Activated CD8-positive, alpha-beta T cell treated with anti-CD3 and anti-CD28 coated beads for 36 hours (primary cell): ENCODE measurements around the gene THG1L. TPM values are rescaled to one million over a fixed set of nuclear protein-coding genes. Genes with fewer than 3 reads are reported as not detected.

ENCODE experiments used
- ATAC-seq: fragments of 200-7000 bp; cut with Tn5 transposase; one replicate; pipeline ENCODE4 v1.10.0; 2021; ENCODE audit warnings: mild to moderate bottlenecking, moderate library complexity
- CTCF ChIA-PET: fragments of 350-600 bp; sonication (Branson Sonifier 250); formaldehyde crosslinking; loops from one replicate; lab custom pipeline; 2021; ENCODE audit warnings: antibody characterized with exemption; lab: Charles Lee
- POLR2A ChIA-PET: fragments of 350-600 bp; sonication (Branson Sonifier 250); formaldehyde crosslinking; loops from one replicate; lab custom pipeline; 2021; ENCODE audit warnings: antibody characterized with exemption; lab: Charles Lee
- DNase-seq: peaks from one replicate; pipeline ENCODE4 v3.0.0-alpha.2; 2020
- H3K27ac Mint-ChIP-seq: one replicate; pipeline ENCODE4 v1.8.0; 2021; ENCODE audit warnings: mild to moderate bottlenecking, mixed read lengths
- H3K27me3 Mint-ChIP-seq: one replicate; pipeline ENCODE4 v1.8.0; 2021; ENCODE audit warnings: mixed read lengths
- H3K36me3 Mint-ChIP-seq: one replicate; pipeline ENCODE4 v1.8.0; 2021; ENCODE audit warnings: low read depth, mixed read lengths
- H3K4me1 Mint-ChIP-seq: one replicate; pipeline ENCODE4 v1.8.0; 2021; ENCODE audit warnings: low read depth, mixed read lengths
- H3K4me3 Mint-ChIP-seq: one replicate; pipeline ENCODE4 v1.8.0; 2021; ENCODE audit warnings: mild to moderate bottlenecking, moderate library complexity, mixed read lengths
- H3K9me3 Mint-ChIP-seq: one replicate; pipeline ENCODE4 v1.8.0; 2021; ENCODE audit warnings: mixed read lengths
- CTCF ChIP-seq: fragments of 200-600 bp; IDR thresholded peaks from one replicate; pipeline ENCODE4 v1.8.0; 2022; ENCODE audit warnings: antibody characterized with exemption, mild to moderate bottlenecking
- intact Hi-C: fragments of 100-400 bp; cut with micrococcal nuclease; formaldehyde crosslinking; loops from one replicate; pipeline ENCODE4 v1.10.0; 2022
- total RNA-seq, 2 experiments: library from RNA; stranded (reverse); gene quantifications; one replicate each; pipeline ENCODE4 v1.2.3, GENCODE V29; 2021

Gene THG1L
- total RNA-seq, 2 experiments from 2014 or later, result 24.9 to 26.6 TPM

- no peaks in the 10 kb centered on the region for H3K36me3 Mint-ChIP-seq
- H3K9me3 Mint-ChIP-seq, result no peaks in the 10 kb centered on the region
- TF ChIP-seq CTCF, result no peak
- H3K27ac Mint-ChIP-seq, result no peak overlapping the region
- ATAC-seq (no peak), DNase-seq (no peak)
- no peaks in the 10 kb centered on the region for H3K4me1 Mint-ChIP-seq
- no peaks in the 10 kb centered on the region for H3K27me3 Mint-ChIP-seq
- intact Hi-C loops, result no loop called here
- ChIA-PET POLR2A (no interaction called here), CTCF (interaction anchor here (1.9 kb wide), 1 partner anchor 182 kb away, joined by 5 read pairs; no protein-coding TSS in a partner anchor)
- no peak overlapping the region for H3K4me3 Mint-ChIP-seq
These were observed 35.2 kb downstream of the THG1L start for GRCh38 chr5:157766442-157766841.

- TF ChIP-seq CTCF, result no peak
- ATAC-seq, result no peak
- H3K4me1 Mint-ChIP-seq, result no peaks in the 10 kb centered on the region
- H3K27me3 Mint-ChIP-seq, result no peaks in the 10 kb centered on the region
- DNase-seq, result no peak
- ChIA-PET POLR2A (interaction anchor here (0.7 kb wide), 1 partner anchor 31 kb away, joined by 3 read pairs; no protein-coding TSS in a partner anchor), CTCF (interaction anchor here (1.9 kb wide), 1 partner anchor 182 kb away, joined by 5 read pairs; no protein-coding TSS in a partner anchor)
- H3K9me3 Mint-ChIP-seq, result no peaks in the 10 kb centered on the region
- intact Hi-C loops, result no loop called here
- no peak overlapping the region for H3K4me3 Mint-ChIP-seq
- no peak overlapping the region for H3K27ac Mint-ChIP-seq
- no peaks in the 10 kb centered on the region for H3K36me3 Mint-ChIP-seq
These were observed 35.7 kb downstream of the THG1L start for GRCh38 chr5:157766902-157767301.

- ChIA-PET POLR2A (interaction anchor here (0.7 kb wide), 1 partner anchor 32 kb away, joined by 3 read pairs; no protein-coding TSS in a partner anchor), CTCF (interaction anchor here (1.6 to 1.9 kb wide), 2 partner anchors 49 to 181 kb away, joined by 5 read pairs; no protein-coding TSS in a partner anchor)
- ATAC-seq (no peak), DNase-seq (no peak)
- no peak for TF ChIP-seq CTCF
- H3K36me3 Mint-ChIP-seq, result no peaks in the 10 kb centered on the region
- H3K9me3 Mint-ChIP-seq, result no peaks in the 10 kb centered on the region
- intact Hi-C loops, result no loop called here
- no peak overlapping the region for H3K27ac Mint-ChIP-seq
- no peaks in the 10 kb centered on the region for H3K27me3 Mint-ChIP-seq
- no peak overlapping the region for H3K4me3 Mint-ChIP-seq
- peaks cover 2% of the 10 kb centered on the region for H3K4me1 Mint-ChIP-seq
These were observed 36.5 kb downstream of the THG1L start for GRCh38 chr5:157767689-157768088.

GRCh38 chr5:157770665-157771064, 39.4 kb downstream of the THG1L start:
- H3K27ac Mint-ChIP-seq, result no peak overlapping the region
- no peaks in the 10 kb centered on the region for H3K36me3 Mint-ChIP-seq
- H3K27me3 Mint-ChIP-seq, result no peaks in the 10 kb centered on the region
- ChIA-PET CTCF (interaction anchor here (3.8 kb wide), 1 partner anchor 9 kb away, joined by 20 read pairs; no protein-coding TSS in a partner anchor), POLR2A (no interaction called here)
- no peak for TF ChIP-seq CTCF
- H3K4me3 Mint-ChIP-seq, result no peak overlapping the region
- peaks cover 2% of the 10 kb centered on the region for H3K4me1 Mint-ChIP-seq
- DNase-seq (no peak), ATAC-seq (no peak)
- no peaks in the 10 kb centered on the region for H3K9me3 Mint-ChIP-seq
- intact Hi-C loops, result no loop called here

- intact Hi-C loops, result no loop called here
- no peak for DNase-seq
- Mint-ChIP-seq H3K36me3 (no peaks in the 10 kb centered on the region), H3K9me3 (no peaks in the 10 kb centered on the region), H3K4me1 (peaks cover 2% of the 10 kb centered on the region), H3K27me3 (no peaks in the 10 kb centered on the region), H3K27ac (no peak overlapping the region), H3K4me3 (no peak overlapping the region)
- POLR2A ChIA-PET, result no interaction called here
- CTCF ChIA-PET, result interaction anchor here (3.8 kb wide), 1 partner anchor 10 kb away, joined by 20 read pairs; no protein-coding TSS in a partner anchor
- ATAC-seq, result no peak
- TF ChIP-seq CTCF, result no peak
These were observed 40.9 kb downstream of the THG1L start for GRCh38 chr5:157772127-157772526.
